ENCODE results near the gene TRAF4. TPM values are rescaled to one million over a fixed set of nuclear protein-coding genes. Genes with fewer than 3 reads are reported as not detected.

TRAF4 gene
- total RNA-seq, 4 donors from 2014 or later, result 83.3 to 228 (median 184) TPM

DNA sequence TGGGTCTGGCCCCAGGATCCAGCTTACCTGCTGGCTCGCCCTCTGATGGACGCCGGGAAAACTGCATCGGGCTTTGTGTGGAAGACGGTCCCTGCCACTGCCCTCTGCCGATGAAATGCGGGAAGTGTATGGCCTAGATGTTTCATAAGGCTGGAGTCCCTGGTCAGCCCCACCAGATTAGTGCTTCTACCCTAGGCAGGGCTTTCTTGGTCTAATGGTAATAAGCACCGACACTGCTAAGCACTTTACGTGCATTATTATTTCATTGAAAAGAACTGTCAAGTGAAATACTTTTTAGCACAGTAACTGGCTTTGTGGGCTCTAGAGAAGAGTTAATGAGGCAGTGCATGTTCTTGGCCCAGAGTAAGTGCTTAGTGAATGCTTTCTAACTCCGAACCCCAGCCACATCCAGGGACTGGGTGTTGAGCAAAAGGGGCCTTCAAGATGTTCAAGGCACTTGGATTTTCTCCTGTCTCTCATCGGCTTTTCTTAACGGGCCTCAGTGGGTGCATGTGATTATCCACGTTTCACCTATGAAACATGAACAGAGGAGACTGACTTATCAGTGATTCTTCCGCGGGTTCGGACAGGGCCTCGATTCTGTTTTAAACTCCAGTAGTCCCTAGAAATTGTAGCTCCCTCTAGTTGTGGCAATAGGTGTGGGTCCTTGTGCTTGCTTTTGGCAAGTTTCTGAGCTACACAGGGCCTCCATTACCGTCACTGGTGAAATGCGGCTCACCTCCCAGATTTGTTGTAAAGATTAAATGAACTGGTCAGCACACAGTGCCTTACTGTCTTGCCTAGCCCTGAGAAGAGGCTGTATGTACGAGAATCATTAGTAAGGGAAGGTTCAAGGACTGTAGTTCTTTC lies 6.6 kb downstream of the TRAF4 start:
- no peaks in the 10 kb centered on the region for H3K27me3 ChIP-seq
- DNase-seq, result peak; percentile 94 to 98 (median 98)
- peak overlapping the region in 1 of 4 donors; percentile 3 for H3K4me3 ChIP-seq
- H3K36me3 ChIP-seq, result peaks cover 0 to 40% (median 0%) of the 10 kb centered on the region in 3 donors
- peak overlapping the region; percentile 50 to 100 (median 78) for H3K27ac ChIP-seq
- TF ChIP-seq, protein P1, sequence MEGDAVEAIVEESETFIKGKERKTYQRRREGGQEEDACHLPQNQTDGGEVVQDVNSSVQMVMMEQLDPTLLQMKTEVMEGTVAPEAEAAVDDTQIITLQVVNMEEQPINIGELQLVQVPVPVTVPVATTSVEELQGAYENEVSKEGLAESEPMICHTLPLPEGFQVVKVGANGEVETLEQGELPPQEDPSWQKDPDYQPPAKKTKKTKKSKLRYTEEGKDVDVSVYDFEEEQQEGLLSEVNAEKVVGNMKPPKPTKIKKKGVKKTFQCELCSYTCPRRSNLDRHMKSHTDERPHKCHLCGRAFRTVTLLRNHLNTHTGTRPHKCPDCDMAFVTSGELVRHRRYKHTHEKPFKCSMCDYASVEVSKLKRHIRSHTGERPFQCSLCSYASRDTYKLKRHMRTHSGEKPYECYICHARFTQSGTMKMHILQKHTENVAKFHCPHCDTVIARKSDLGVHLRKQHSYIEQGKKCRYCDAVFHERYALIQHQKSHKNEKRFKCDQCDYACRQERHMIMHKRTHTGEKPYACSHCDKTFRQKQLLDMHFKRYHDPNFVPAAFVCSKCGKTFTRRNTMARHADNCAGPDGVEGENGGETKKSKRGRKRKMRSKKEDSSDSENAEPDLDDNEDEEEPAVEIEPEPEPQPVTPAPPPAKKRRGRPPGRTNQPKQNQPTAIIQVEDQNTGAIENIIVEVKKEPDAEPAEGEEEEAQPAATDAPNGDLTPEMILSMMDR (IDR thresholded peaks at IDR 0.05), result peak; percentile 100
- peak in 1 of 2 donors; percentile 21 for TF ChIP-seq POLR2A (IDR thresholded peaks at IDR 0.05)
- H3K9me3 ChIP-seq, result no peaks in the 10 kb centered on the region
- H3K4me1 ChIP-seq, result peaks cover 3 to 43% (median 19%) of the 10 kb centered on the region in 4 donors

DNA sequence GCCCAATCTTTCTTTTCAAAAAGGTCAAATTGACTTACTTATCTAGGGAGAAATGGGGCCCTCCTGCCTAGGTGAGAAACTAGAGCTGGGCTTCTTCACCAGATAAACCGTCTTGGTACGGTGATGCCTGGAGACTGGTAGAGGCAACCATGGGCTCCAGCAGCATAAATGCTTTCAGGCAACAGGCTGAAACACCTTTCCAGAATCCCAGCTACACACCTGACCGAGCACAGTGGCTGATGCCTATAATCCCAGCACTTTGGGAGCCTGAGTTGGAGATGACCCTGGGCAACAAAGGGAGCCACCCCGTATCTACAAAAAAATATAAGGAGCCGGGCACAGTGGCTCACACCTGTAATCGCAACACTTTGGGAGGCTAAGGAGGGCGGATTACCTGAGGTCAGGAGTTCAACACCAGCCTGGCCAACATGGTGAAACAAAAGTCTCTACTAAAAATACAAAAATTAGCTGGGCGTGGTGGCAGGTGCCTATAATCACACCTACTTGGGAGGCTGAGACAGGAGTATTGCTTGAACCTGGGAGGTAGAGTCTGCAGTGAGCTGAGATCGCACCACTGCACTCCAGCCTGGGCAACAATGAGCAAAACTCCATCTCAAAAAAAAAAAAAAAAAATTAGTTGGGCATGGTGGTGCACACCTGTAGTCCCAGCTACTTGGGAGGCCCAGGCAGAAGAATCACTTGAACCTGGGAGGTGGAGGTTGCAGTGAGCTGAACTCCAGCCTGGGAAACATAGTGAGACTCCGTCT lies 8.0 kb downstream of the TRAF4 start:
- Histone ChIP-seq H3K9me3 (no peaks in the 10 kb centered on the region), H3K27ac (no peak overlapping the region), H3K36me3 (peaks cover 0 to 47% (median 0%) of the 10 kb centered on the region in 3 donors), H3K27me3 (no peaks in the 10 kb centered on the region), H3K4me1 (peaks cover 3 to 31% (median 7%) of the 10 kb centered on the region in 4 donors), H3K4me3 (no peak overlapping the region)
- TF ChIP-seq, protein P1 (IDR thresholded peaks at IDR 0.05), result no peak
- no peak for TF ChIP-seq POLR2A (IDR thresholded peaks at IDR 0.05)
- no peak for DNase-seq

DNA sequence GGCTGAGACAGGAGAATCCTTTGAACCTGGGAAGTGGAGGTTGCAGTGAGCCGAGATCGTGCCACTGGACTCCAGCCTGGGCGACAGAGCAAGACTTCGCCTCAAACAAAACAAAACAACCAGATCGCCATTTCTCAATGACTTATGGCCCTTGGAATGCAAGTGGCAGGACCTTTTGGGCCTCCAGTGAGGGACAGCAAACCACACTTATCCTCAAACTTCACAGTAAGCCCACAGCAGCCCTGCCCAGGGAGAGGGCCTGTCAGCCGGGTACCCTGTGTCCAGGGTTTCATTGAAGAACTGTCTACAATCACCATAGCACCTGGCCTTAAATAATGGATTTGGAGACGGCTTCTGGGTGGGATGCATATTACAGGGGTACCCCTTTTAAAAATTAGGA lies 11.7 kb downstream of the TRAF4 start:
- Histone ChIP-seq H3K4me1 (peaks cover 0 to 1% (median 0%) of the 10 kb centered on the region in 4 donors), H3K36me3 (peaks cover 0 to 57% (median 0%) of the 10 kb centered on the region in 3 donors)
- TF ChIP-seq, protein P1 (IDR thresholded peaks at IDR 0.05), result no peak
- TF ChIP-seq POLR2A (IDR thresholded peaks at IDR 0.05), result no peak

DNA sequence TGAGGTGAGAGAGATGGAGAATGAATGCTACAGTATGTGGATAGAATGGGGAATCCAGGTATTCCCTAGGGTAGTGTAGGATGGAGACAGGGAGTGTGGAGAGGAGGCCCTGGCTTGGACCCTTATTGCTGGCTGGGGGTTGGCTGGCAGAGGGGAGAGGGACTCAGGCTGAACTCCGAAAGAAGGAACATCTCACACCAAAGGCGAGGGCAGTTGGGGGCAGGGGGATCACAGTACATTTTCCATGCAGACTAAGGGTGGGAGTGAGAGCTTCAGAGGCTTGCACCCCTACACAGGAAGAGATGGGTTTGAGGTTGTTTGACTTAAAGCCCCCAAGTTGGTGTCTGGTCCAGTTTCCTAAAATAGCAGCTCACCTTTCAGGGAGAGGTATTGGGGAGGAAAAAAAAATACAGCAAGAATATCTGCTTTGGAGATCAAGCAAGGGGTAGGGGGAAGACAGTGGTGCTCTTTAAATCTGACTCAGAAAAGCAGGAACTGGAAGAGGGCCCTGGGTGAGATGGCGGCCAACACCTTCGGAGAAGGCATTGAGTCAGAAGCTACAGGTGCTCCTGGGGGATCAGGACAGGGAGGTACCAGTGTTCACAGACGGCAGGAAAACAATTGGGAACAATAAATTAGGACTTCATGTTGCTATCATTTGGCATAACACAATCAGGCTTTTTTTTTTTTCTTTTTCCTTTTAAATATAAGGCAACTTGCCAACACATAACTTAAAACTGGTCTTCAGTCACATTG lies 12.4 kb downstream of the TRAF4 start:
- DNase-seq, result no peak
- no peak overlapping the region for H3K4me3 ChIP-seq
- H3K36me3 ChIP-seq, result peaks cover 0 to 57% (median 0%) of the 10 kb centered on the region in 3 donors
- H3K9me3 ChIP-seq, result no peaks in the 10 kb centered on the region
- peaks cover 0 to 9% (median 0%) of the 10 kb centered on the region in 4 donors for H3K4me1 ChIP-seq
- no peaks in the 10 kb centered on the region for H3K27me3 ChIP-seq
- TF ChIP-seq POLR2A (IDR thresholded peaks at IDR 0.05), result no peak
- TF ChIP-seq, protein P1 (IDR thresholded peaks at IDR 0.05), result no peak
- no peak overlapping the region for H3K27ac ChIP-seq

More for the DNA sequence above, 11.7 kb downstream of the TRAF4 start:
- no peak overlapping the region for H3K4me3 ChIP-seq
- no peaks in the 10 kb centered on the region for H3K9me3 ChIP-seq
- H3K27ac ChIP-seq, result no peak overlapping the region
- no peaks in the 10 kb centered on the region for H3K27me3 ChIP-seq
- no peak for DNase-seq

All from Peyer's patch (tissue), 4 donors.